Rectal smooth muscle tissue (tissue), 1 donor: ENCODE results near the gene FTCDNL1.

Source experiments
- H3K27ac ChIP-seq: one replicate; pipeline ENCODE4 v1.7.0; 2013; ENCODE audit warnings: low read depth, low read length, inconsistent platforms
- H3K27me3 ChIP-seq: one replicate; pipeline ENCODE4 v1.7.0; 2013; ENCODE audit warnings: low read length; ENCODE audit not compliant: control insufficient read depth, insufficient read depth
- H3K36me3 ChIP-seq: one replicate; pipeline ENCODE4 v1.7.0; 2013; ENCODE audit warnings: low read length; ENCODE audit not compliant: control insufficient read depth, insufficient read depth
- H3K4me1 ChIP-seq: one replicate; pipeline ENCODE4 v1.7.0; 2013; ENCODE audit warnings: low read length; ENCODE audit not compliant: control insufficient read depth, insufficient read depth
- H3K4me3 ChIP-seq: one replicate; pipeline ENCODE4 v1.7.0; 2013; ENCODE audit warnings: low read length
- H3K9ac ChIP-seq: one replicate; pipeline ENCODE4 v1.7.0; 2013; ENCODE audit warnings: low read length

Gene FTCDNL1

GRCh38 chr2:199862788-199863187 is 11.8 kb upstream of the FTCDNL1 start:
- no peaks in the 10 kb centered on the region for H3K27me3 ChIP-seq
- H3K36me3 ChIP-seq = no peaks in the 10 kb centered on the region
- no peak overlapping the region for H3K27ac ChIP-seq
- no peaks in the 10 kb centered on the region for H3K4me1 ChIP-seq
- H3K4me3 ChIP-seq = no peak overlapping the region
- H3K9ac ChIP-seq = no peak overlapping the region

DNA sequence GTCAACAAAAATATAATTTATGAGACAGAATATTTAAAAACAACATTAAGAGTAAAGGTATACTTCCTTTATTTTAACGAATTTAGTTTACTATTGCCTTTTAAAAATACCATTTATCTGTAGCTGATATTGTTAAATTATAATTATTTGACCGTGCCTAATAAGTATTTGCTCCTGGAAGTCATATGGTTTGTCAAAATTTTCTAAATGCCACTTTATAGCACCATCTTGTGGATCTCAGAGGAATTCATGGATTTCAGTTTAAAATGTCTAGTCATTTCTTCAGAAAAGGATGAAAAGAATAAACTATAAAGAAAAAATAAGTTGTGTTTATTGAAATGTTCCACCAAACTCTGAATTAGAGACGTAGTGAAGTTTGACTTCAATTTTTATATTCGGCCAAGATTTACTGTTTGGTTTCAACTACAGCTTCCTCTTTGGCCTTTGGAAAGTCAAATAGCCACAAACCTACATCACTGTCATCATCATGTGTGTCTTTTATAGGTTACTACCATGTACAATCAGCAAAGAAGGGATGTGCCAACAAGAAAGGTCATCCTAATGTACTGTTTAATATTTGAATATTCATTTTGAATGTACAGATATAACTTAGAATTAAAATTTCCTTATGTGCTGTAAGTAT is 10.3 kb upstream of the FTCDNL1 start:
- Histone ChIP-seq H3K4me3 (no peak overlapping the region), H3K9ac (no peak overlapping the region), H3K4me1 (no peaks in the 10 kb centered on the region), H3K36me3 (no peaks in the 10 kb centered on the region), H3K27ac (no peak overlapping the region), H3K27me3 (no peaks in the 10 kb centered on the region)

DNA sequence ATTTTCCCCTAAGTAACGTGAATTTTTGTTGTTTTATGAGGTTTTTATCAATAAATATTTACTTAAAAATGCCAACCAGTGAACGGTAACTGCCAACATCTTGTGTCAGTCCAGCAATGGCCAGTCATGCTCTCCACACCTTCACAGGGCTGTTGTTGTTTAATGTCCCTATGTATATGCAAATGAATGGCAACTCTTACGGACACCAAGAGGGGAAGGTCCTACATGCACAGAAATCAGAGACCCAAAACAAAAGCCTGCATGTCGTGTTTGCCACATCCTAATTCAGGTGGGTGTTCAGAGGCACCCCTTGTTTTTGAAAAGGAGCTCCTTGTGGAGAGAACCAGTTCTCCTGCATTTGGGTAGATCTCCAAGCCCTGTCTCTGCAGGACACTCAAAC is 4.8 kb upstream of the FTCDNL1 start:
- Histone ChIP-seq H3K36me3 (no peaks in the 10 kb centered on the region), H3K27me3 (no peaks in the 10 kb centered on the region), H3K9ac (no peak overlapping the region), H3K27ac (no peak overlapping the region), H3K4me1 (no peaks in the 10 kb centered on the region), H3K4me3 (no peak overlapping the region)

DNA sequence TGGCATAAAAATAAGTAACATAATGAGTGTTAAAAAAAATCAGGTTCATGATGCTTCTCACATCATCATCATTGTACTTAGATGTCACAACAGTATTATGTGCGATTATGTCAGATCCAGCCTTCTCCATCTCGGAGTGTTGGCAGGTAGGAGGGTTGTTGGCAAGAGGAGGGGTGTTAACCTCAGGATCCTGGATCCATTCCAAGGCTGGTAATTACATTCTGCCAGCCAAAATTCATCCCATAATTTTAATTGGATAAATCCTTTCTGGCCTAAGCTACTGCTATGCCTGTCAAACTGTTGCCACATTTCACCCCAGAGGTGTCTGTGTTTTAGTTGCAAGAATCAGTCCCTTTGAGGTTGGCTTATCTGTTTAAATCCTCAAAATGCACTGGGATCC is 891 bp upstream of the FTCDNL1 start:
- H3K4me3 ChIP-seq = no peak overlapping the region
- no peaks in the 10 kb centered on the region for H3K4me1 ChIP-seq
- H3K27me3 ChIP-seq = no peaks in the 10 kb centered on the region
- no peak overlapping the region for H3K27ac ChIP-seq
- no peak overlapping the region for H3K9ac ChIP-seq
- H3K36me3 ChIP-seq = no peaks in the 10 kb centered on the region

GRCh38 chr2:199851501-199851810 is 464 bp upstream of the FTCDNL1 start:
- Histone ChIP-seq H3K27me3 (no peaks in the 10 kb centered on the region), H3K4me1 (no peaks in the 10 kb centered on the region), H3K9ac (no peak overlapping the region), H3K27ac (peak overlapping the region; percentile 54), H3K36me3 (no peaks in the 10 kb centered on the region), H3K4me3 (peak overlapping the region; percentile 89)

DNA sequence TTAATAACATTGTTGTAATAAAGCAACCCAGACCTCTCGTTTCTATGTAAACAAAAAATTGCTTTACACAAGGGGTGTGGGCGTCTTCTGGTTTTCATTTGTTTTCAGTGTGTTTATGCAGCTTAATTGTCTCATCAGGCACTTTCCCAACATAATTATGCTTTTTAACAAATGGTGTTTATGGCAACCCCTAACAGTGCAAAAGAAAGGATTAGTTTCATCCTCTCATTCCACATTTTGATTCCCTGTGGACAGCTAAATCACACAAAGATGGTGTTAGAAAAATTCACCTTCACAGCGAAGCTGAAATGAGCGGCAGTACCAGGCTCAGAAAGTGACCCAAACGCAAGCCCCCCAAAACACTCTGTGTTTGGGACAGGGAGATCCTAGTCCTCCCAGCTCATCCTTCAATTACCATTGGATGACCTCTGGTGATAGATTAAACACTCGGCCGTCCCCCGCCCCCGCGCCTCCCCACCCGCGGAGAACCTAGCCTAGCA is 724 bp downstream of the FTCDNL1 start:
- no peaks in the 10 kb centered on the region for H3K27me3 ChIP-seq
- peak overlapping the region; percentile 89 for H3K4me3 ChIP-seq
- H3K36me3 ChIP-seq = no peaks in the 10 kb centered on the region
- no peak overlapping the region for H3K9ac ChIP-seq
- no peaks in the 10 kb centered on the region for H3K4me1 ChIP-seq
- H3K27ac ChIP-seq = no peak overlapping the region

DNA sequence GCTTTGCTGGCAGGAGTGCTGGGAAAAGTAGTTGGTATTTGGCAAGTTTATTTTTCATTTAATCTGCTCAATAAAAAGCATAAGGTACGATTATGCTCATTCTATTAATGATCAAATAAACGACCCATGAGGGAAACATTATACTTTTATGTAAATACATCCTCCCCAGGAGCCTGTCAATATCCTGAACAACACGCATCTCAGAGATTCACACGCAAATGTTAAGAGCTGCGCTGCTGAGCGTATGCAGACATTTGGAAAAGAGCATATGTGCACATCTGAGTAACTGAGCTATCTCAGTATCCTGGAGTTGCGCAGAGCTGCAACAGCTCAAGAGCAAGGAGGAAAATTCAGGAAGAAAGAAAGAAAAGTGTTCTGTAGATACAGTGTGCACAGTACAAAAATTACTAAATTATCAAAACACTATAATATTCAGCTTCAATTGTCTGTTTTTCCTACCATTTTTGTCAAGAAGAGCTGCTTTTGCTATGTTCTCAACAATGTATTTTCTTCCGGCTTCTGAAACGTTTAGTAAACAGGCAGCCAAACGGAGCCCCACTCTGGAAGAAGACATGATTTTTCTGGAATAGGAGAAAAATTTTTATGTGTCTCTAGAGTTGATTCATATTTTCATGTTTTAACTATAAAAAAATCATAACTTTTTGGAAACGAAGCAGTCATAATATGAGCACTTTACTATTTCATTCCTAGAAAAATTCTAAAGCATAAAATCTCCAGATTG is 2.4 kb downstream of the FTCDNL1 start:
- Histone ChIP-seq H3K36me3 (no peaks in the 10 kb centered on the region), H3K4me3 (no peak overlapping the region), H3K27ac (no peak overlapping the region), H3K27me3 (no peaks in the 10 kb centered on the region), H3K9ac (no peak overlapping the region), H3K4me1 (no peaks in the 10 kb centered on the region)

GRCh38 chr2:199847181-199847864 is 3.7 kb downstream of the FTCDNL1 start:
- no peak overlapping the region for H3K27ac ChIP-seq
- no peaks in the 10 kb centered on the region for H3K36me3 ChIP-seq
- no peaks in the 10 kb centered on the region for H3K4me1 ChIP-seq
- no peak overlapping the region for H3K9ac ChIP-seq
- H3K27me3 ChIP-seq = no peaks in the 10 kb centered on the region
- no peak overlapping the region for H3K4me3 ChIP-seq

- Histone ChIP-seq H3K27me3 (no peaks in the 10 kb centered on the region), H3K4me1 (no peaks in the 10 kb centered on the region), H3K36me3 (no peaks in the 10 kb centered on the region), H3K9ac (no peak overlapping the region), H3K4me3 (no peak overlapping the region), H3K27ac (no peak overlapping the region)
Measured at GRCh38 chr2:199842631-199843395, 8.2 kb downstream of the FTCDNL1 start.

DNA sequence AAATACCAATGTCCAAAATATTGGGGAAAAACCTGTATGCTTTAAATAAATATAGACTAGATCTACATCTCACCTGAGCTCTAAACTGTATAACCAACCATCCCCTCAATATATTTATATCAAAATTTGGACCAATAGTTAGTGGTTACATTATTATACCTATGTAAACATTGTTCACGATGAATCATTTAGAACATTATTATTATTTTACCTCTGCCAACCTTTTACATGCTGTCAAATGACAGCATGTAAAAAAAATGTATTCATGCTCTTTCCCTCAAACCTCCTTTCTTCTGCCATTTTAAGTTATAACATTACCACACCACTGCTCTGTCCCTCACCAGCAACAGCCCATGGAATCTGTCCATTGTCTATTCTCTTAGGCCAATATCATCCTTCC is 9.6 kb downstream of the FTCDNL1 start:
- no peak overlapping the region for H3K27ac ChIP-seq
- no peak overlapping the region for H3K9ac ChIP-seq
- no peaks in the 10 kb centered on the region for H3K36me3 ChIP-seq
- H3K27me3 ChIP-seq = no peaks in the 10 kb centered on the region
- no peak overlapping the region for H3K4me3 ChIP-seq
- H3K4me1 ChIP-seq = no peaks in the 10 kb centered on the region

DNA sequence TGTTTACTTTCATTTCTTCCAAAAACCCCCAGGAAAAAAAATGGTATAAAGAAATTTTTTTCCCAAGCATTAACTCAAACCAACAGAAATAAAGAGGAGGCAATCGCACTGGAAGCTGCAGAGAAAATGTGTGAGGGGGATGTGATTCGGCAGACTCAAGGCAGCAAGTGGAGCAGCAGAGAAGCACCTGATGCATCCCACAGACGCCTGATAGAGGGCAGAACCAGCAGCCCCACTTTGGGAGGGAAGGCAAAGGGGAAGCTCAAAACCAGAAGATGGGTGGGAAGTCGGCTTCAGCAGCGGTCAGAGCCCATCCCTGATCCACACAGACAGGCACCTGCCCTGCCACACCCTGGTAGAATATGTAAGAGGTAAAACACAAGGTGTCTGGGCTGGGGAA is 12.6 kb downstream of the FTCDNL1 start:
- H3K4me1 ChIP-seq = no peaks in the 10 kb centered on the region
- no peak overlapping the region for H3K9ac ChIP-seq
- H3K27ac ChIP-seq = no peak overlapping the region

DNA sequence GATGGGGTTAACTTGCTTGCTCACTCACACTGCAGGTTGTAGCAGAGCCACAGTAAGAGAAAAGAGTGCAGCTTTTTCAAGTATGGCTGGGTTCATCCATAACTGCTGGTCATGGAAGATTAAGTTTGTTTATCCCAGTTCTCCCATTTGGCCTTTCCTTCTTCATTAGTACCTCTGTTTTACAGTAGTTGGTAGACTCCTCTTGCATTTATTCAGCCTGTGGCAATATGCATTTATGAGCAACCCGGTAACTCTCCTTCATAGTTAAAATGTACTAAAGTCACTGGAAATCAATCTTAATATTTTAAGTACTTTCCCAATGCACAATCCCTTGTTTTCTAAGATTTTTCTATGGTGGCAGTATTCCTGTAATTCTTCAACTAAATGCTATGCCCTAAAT is 14.0 kb downstream of the FTCDNL1 start:
- H3K27ac ChIP-seq = no peak overlapping the region
- no peak overlapping the region for H3K9ac ChIP-seq
- H3K27me3 ChIP-seq = no peaks in the 10 kb centered on the region
- no peak overlapping the region for H3K4me3 ChIP-seq
- no peaks in the 10 kb centered on the region for H3K36me3 ChIP-seq
- no peaks in the 10 kb centered on the region for H3K4me1 ChIP-seq

More for the DNA sequence above, 12.6 kb downstream of the FTCDNL1 start:
- Histone ChIP-seq H3K4me3 (no peak overlapping the region), H3K36me3 (no peaks in the 10 kb centered on the region), H3K27me3 (no peaks in the 10 kb centered on the region)
